ENCODE data around the gene VSX1.

GRCh38 chr20:25089662-25090061 lies 7.7 kb upstream of the VSX1 start:
- TF ChIP-seq CTCF (IDR thresholded peaks at IDR 0.05) (no peak), POLR2A (IDR thresholded peaks at IDR 0.05) (no peak), POLR2AphosphoS5 (IDR thresholded peaks at IDR 0.05; ENCODE audit: insufficient read depth in 1 of 2, low read depth in 1 of 2) (no peak)
